Gastroesophageal sphincter (tissue), 3 donors: ENCODE data around the gene ZDHHC11.

ENCODE experiments used
- POLR2A ChIP-seq, 2 donors: fragments of 450-650 bp; IDR thresholded peaks; one replicate each; pipeline ENCODE4 v1.6.1; 2017; ENCODE audit warnings: antibody characterized with exemption in 2 of 2, mild to moderate bottlenecking in 2 of 2, moderate library complexity in 1 of 2
- POLR2AphosphoS5 ChIP-seq: sonication (generic); formaldehyde crosslinking; IDR thresholded peaks from one replicate; pipeline ENCODE4 v1.6.1; 2017; ENCODE audit warnings: antibody characterized with exemption
- TF ChIP-seq, protein P1 (sequence below), 4 experiments: fragments of 200-600 bp in 2 of 4; fragments of 450-650 bp in 2 of 4; sonication (generic) in 1 of 4; IDR thresholded peaks; one replicate each; pipeline ENCODE4 v1.5.1; 2017 to 2019; ENCODE audit warnings: antibody characterized with exemption in 4 of 4, mild to moderate bottlenecking in 2 of 4, moderate library complexity in 2 of 4

DNA sequence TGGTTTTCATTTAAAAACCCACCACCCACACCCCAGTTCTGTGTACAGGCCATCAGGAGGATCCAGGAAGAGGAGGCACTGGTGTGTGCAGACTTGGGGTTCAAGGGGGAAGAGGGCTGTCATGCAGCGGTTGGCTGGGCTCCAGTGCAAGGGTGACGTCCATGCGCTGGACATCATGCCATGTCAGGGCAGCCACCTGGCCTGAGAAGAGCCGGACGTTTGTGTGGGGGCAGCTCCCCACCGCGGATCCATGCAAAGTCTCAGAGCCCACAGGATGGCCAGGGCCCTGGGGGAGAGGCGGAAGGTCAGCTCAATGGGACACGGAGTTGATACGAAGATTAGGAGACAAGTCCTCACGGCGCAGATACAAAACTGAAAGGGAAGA is 30.8 kb upstream of the ZDHHC11 start:
- TF ChIP-seq, protein P1, sequence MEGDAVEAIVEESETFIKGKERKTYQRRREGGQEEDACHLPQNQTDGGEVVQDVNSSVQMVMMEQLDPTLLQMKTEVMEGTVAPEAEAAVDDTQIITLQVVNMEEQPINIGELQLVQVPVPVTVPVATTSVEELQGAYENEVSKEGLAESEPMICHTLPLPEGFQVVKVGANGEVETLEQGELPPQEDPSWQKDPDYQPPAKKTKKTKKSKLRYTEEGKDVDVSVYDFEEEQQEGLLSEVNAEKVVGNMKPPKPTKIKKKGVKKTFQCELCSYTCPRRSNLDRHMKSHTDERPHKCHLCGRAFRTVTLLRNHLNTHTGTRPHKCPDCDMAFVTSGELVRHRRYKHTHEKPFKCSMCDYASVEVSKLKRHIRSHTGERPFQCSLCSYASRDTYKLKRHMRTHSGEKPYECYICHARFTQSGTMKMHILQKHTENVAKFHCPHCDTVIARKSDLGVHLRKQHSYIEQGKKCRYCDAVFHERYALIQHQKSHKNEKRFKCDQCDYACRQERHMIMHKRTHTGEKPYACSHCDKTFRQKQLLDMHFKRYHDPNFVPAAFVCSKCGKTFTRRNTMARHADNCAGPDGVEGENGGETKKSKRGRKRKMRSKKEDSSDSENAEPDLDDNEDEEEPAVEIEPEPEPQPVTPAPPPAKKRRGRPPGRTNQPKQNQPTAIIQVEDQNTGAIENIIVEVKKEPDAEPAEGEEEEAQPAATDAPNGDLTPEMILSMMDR (IDR thresholded peaks at IDR 0.05) = no peak
- TF ChIP-seq POLR2AphosphoS5 (no peak), POLR2A (IDR thresholded peaks at IDR 0.05) (no peak)
